Caco-2 (cell line): ENCODE data around the gene GPBP1L1. TPM values are rescaled to one million over a fixed set of nuclear protein-coding genes. Genes with fewer than 3 reads are reported as not detected.

Experiments used
- BruUV-seq: library from RNA; stranded (reverse); fragments of 400-500 nt; replicated peaks from 2 replicates; lab custom pipeline; 2021; lab: Mats Ljungman, UMichigan
- CTCF ChIA-PET: fragments of 300-600 bp; sonication (Branson Sonifier 250); formaldehyde crosslinking; loops from one replicate; lab custom pipeline; 2022; ENCODE audit warnings: antibody characterized with exemption; lab: Charles Lee
- POLR2A ChIA-PET: fragments of 300-600 bp; sonication (Branson Sonifier 250); formaldehyde crosslinking; loops from one replicate; lab custom pipeline; 2022; ENCODE audit warnings: antibody characterized with exemption; lab: Charles Lee
- DNase-seq, 2 experiments: peaks; one replicate each; pipeline versions ENCODE4 v3.0.0 to v3.0.0-alpha.2; 2020 to 2022
- H3K27me3 ChIP-seq: replicated peaks from 2 replicates; pipeline ENCODE4 v1.6.0; 2011; ENCODE audit warnings: low read length; ENCODE audit not compliant: control insufficient read depth, insufficient read depth
- H3K36me3 ChIP-seq: 2 replicates; pipeline ENCODE4 v1.5.1; 2011; ENCODE audit warnings: low read length; ENCODE audit not compliant: control insufficient read depth, insufficient read depth
- H3K4me1 ChIP-seq: fragments of 250-450 bp; sonication (Bioruptor Pico); 2 replicates; pipeline ENCODE4 v1.5.1; 2020; ENCODE audit warnings: mild to moderate bottlenecking
- H3K4me3 ChIP-seq: 2 replicates; pipeline ENCODE4 v1.5.1; 2011; ENCODE audit warnings: low read depth, mild to moderate bottlenecking, control low read depth, low read length
- H3K9me3 ChIP-seq: fragments of 250-450 bp; sonication (Bioruptor Pico); 2 replicates; pipeline ENCODE4 v1.5.1; 2020; ENCODE audit warnings: mild to moderate bottlenecking, moderate library complexity
- H3K27ac Mint-ChIP-seq: one replicate; pipeline ENCODE4 v1.8.0; 2022; ENCODE audit warnings: mixed read lengths; ENCODE audit not compliant: unreplicated experiment
- H3K27me3 Mint-ChIP-seq: one replicate; pipeline ENCODE4 v1.8.0; 2022; ENCODE audit warnings: mixed read lengths; ENCODE audit not compliant: insufficient read depth, unreplicated experiment
- H3K36me3 Mint-ChIP-seq: one replicate; pipeline ENCODE4 v1.8.0; 2022; ENCODE audit warnings: mild to moderate bottlenecking, mixed read lengths; ENCODE audit not compliant: insufficient read depth, unreplicated experiment
- H3K4me1 Mint-ChIP-seq: one replicate; pipeline ENCODE4 v1.8.0; 2022; ENCODE audit warnings: low read depth, mixed read lengths; ENCODE audit not compliant: unreplicated experiment
- H3K4me3 Mint-ChIP-seq: one replicate; pipeline ENCODE4 v1.8.0; 2022; ENCODE audit warnings: mild to moderate bottlenecking, moderate library complexity, mixed read lengths; ENCODE audit not compliant: unreplicated experiment
- H3K9me3 Mint-ChIP-seq: one replicate; pipeline ENCODE4 v1.8.0; 2022; ENCODE audit warnings: mixed read lengths; ENCODE audit not compliant: unreplicated experiment
- intact Hi-C: fragments of 100-400 bp; cut with micrococcal nuclease; formaldehyde crosslinking; loops from one replicate; pipeline ENCODE4 v1.10.0; 2022; ENCODE audit not compliant: unreplicated experiment
- total RNA-seq: library from RNA; stranded (reverse); gene quantifications from 2 replicates; pipeline ENCODE4 v1.2.3, GENCODE V29; 2022
- TF ChIP-seq, protein P1 (sequence below), 2 experiments: fragments of 200-600 bp in 1 of 2; IDR thresholded peaks; 1 replicate in 1 of 2; 2 replicates in 1 of 2; pipeline versions ENCODE4 v1.5.1 to v1.8.0; 2011 to 2022; ENCODE audit warnings: antibody characterized with exemption in 1 of 2, control low read depth in 1 of 2, inconsistent platforms in 1 of 2, low read depth in 1 of 2, low read length in 1 of 2, mild to moderate bottlenecking in 1 of 2, moderate library complexity in 1 of 2; ENCODE audit not compliant: insufficient read depth in 1 of 2, severe bottlenecking in 1 of 2, unreplicated experiment in 1 of 2

The GPBP1L1 gene
- total RNA-seq, 1 experiment from 2014 or later: 61.8 TPM

DNA sequence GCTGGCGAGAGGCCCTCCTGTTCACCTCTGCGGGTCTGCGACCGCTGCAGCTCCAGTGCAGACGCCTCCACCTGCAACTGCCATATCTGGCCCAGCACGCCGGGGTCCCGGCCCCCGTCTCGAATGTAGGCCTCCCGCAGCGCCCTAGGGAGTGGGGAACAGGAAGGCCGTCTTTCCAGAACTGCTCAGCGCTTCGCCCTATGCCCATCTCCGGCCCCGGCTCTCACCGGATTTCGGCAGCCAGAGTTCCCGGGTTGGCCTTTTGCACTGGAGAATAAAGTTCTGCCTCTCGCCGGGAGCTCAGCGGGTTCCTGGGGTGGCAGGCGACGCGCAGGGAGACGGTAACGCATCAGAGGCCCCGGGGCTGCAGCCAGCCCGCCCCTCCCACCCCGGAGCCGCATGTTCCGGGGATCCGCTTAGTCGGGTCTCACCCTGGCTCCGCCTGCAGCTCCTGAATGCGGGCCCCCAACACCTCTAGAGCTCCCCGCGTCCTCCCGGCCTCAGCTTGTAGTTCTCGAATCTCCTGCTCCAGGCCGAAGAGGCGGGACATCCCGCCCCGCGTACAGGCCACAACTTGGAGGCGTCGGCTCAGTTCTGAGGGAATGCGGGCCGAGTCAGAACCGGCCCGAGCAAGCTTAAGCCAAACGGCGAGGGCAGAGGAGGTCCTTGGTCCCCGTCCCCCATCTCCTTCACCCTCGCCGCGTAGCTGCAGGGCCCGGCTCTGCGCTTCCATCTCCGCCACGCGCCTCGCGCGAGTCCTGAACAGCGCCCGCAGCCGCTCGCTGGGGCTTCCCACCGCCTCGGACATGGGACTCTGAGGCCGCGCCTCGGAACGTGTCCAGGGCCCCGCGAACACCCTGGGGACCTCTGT is 63.6 kb downstream of the GPBP1L1 start:
- Histone ChIP-seq H3K4me1 (no peaks in the 10 kb centered on the region), H3K36me3 (no peaks in the 10 kb centered on the region; the same call in 1 of the 2 replicates), H3K4me3 (no peak overlapping the region), H3K9me3 (no peaks in the 10 kb centered on the region), H3K27me3 (no peaks in the 10 kb centered on the region)
- H3K4me1 Mint-ChIP-seq: no peaks in the 10 kb centered on the region
- H3K4me3 Mint-ChIP-seq: no peak overlapping the region
- H3K27me3 Mint-ChIP-seq: no peaks in the 10 kb centered on the region
- CTCF ChIA-PET: interaction anchor here (0.7 kb wide), 1 partner anchor 624 kb away, joined by 3 read pairs; no protein-coding TSS in a partner anchor
- peak overlapping the region; percentile 57 for H3K27ac Mint-ChIP-seq
- no TSS peak for BruUV-seq
- TF ChIP-seq, protein P1, sequence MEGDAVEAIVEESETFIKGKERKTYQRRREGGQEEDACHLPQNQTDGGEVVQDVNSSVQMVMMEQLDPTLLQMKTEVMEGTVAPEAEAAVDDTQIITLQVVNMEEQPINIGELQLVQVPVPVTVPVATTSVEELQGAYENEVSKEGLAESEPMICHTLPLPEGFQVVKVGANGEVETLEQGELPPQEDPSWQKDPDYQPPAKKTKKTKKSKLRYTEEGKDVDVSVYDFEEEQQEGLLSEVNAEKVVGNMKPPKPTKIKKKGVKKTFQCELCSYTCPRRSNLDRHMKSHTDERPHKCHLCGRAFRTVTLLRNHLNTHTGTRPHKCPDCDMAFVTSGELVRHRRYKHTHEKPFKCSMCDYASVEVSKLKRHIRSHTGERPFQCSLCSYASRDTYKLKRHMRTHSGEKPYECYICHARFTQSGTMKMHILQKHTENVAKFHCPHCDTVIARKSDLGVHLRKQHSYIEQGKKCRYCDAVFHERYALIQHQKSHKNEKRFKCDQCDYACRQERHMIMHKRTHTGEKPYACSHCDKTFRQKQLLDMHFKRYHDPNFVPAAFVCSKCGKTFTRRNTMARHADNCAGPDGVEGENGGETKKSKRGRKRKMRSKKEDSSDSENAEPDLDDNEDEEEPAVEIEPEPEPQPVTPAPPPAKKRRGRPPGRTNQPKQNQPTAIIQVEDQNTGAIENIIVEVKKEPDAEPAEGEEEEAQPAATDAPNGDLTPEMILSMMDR (IDR thresholded peaks at IDR 0.05; ENCODE audit: insufficient read depth in 1 of 2, low read depth in 1 of 2, low read length in 1 of 2, severe bottlenecking in 1 of 2, unreplicated experiment in 1 of 2): no peak
- peaks cover 78% of the 10 kb centered on the region for H3K36me3 Mint-ChIP-seq
- no peak for DNase-seq
- intact Hi-C loops: no loop called here
- H3K9me3 Mint-ChIP-seq: no peaks in the 10 kb centered on the region
- POLR2A ChIA-PET: no interaction called here

DNA sequence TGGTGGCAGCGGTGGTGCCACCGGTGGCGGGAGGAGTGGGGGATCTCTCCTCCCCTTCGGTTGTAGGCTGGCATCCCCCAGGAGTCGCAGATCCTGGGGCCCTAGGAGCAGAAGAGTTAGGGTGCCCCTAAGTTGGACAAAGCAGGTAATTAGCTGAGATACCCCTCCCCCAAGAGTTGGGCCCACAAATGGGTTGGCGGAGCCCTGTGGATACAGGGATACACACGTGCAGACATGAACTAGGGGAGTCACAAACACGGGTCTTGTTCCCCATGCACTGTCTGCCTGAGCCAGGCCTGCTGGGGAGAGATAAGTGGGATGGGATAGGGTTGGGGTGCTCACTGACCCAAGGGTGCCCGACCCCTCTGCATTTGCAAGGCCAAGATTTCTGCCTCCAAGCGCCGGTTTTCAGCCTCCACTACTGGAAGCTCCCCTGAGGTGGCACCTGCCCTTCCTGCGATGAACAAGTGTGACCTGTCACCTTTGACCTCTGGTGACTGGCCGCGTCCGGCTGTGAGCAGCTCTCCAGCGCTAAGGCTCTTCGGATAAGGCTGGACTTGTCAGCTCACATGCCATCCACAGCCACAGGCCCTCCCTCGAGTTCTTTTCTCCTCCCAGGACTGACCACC is 64.3 kb downstream of the GPBP1L1 start:
- TF ChIP-seq, protein P1 (IDR thresholded peaks at IDR 0.05; ENCODE audit: insufficient read depth in 1 of 2, low read depth in 1 of 2, low read length in 1 of 2, severe bottlenecking in 1 of 2, unreplicated experiment in 1 of 2): no peak
- Mint-ChIP-seq H3K27ac (no peak overlapping the region), H3K27me3 (no peaks in the 10 kb centered on the region), H3K4me1 (no peaks in the 10 kb centered on the region), H3K9me3 (no peaks in the 10 kb centered on the region), H3K36me3 (peaks cover 81% of the 10 kb centered on the region), H3K4me3 (no peak overlapping the region)
- no peak overlapping the region for H3K4me3 ChIP-seq
- ChIA-PET CTCF (no interaction called here), POLR2A (no interaction called here)
- no peak for DNase-seq
- no peaks in the 10 kb centered on the region for H3K9me3 ChIP-seq
- H3K36me3 ChIP-seq: peaks cover 2% of the 10 kb centered on the region; the same call in 1 of the 2 replicates
- BruUV-seq: no TSS peak
- no peaks in the 10 kb centered on the region for H3K4me1 ChIP-seq
- intact Hi-C loops: no loop called here
- no peaks in the 10 kb centered on the region for H3K27me3 ChIP-seq

DNA sequence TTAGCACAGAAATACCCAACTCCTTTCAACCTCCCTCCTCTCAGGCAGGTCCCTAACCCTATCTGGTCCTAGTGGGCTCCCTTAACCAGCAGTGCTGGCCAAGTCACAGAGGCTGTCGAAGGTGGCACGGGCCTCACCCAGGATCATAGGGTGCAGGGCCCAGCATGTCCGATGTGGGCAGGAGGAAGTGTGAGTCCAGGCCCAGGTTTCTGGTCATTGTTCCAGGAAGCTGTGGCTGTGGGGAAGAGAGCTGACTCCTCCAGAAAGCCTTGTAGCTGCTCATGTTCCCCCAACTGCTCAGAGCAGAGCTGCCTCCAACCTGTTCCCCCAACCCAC is 64.9 kb downstream of the GPBP1L1 start:
- H3K36me3 ChIP-seq: peaks cover 2% of the 10 kb centered on the region; the same call in 1 of the 2 replicates
- no peak overlapping the region for H3K4me3 Mint-ChIP-seq
- H3K27me3 Mint-ChIP-seq: no peaks in the 10 kb centered on the region
- H3K9me3 ChIP-seq: no peaks in the 10 kb centered on the region
- POLR2A ChIA-PET: no interaction called here
- no peak overlapping the region for H3K4me3 ChIP-seq
- H3K27ac Mint-ChIP-seq: no peak overlapping the region
- peaks cover 83% of the 10 kb centered on the region for H3K36me3 Mint-ChIP-seq
- DNase-seq: no peak
- no peaks in the 10 kb centered on the region for H3K9me3 Mint-ChIP-seq
- H3K4me1 Mint-ChIP-seq: no peaks in the 10 kb centered on the region
- intact Hi-C loops: no loop called here
- CTCF ChIA-PET: no interaction called here
- H3K27me3 ChIP-seq: no peaks in the 10 kb centered on the region
- H3K4me1 ChIP-seq: no peaks in the 10 kb centered on the region
- no TSS peak for BruUV-seq
- TF ChIP-seq, protein P1 (IDR thresholded peaks at IDR 0.05; ENCODE audit: insufficient read depth in 1 of 2, low read depth in 1 of 2, low read length in 1 of 2, severe bottlenecking in 1 of 2, unreplicated experiment in 1 of 2): no peak
